T-helper 17 cell (primary cell): ENCODE measurements around the gene NEK6. TPM values are rescaled to one million over a fixed set of nuclear protein-coding genes. Genes with fewer than 3 reads are reported as not detected.

ENCODE experiments used
- ATAC-seq: fragments of 150-1000 bp; cut with Tn5 transposase; 2 replicates; pipeline ENCODE4 v1.10.0; 2021; ENCODE audit warnings: mild to moderate bottlenecking, moderate library complexity
- DNase-seq, 3 donors: peaks; one replicate each; pipeline versions ENCODE4 v3.0.0 to v3.0.0-alpha.2; 2020 to 2021
- H3K9me3 ChIP-seq: one replicate; pipeline ENCODE4 v1.7.0; 2013; ENCODE audit warnings: low read length, mild to moderate bottlenecking; ENCODE audit not compliant: control insufficient read depth, poor library complexity, severe bottlenecking
- H3K27ac Mint-ChIP-seq: one replicate; pipeline ENCODE4 v1.8.0; 2022; ENCODE audit warnings: mild to moderate bottlenecking, moderate library complexity, mixed read lengths
- H3K27me3 Mint-ChIP-seq: one replicate; pipeline ENCODE4 v1.8.0; 2022; ENCODE audit warnings: mixed read lengths
- H3K36me3 Mint-ChIP-seq: one replicate; pipeline ENCODE4 v1.8.0; 2022; ENCODE audit warnings: low read depth, mixed read lengths
- H3K4me1 Mint-ChIP-seq: one replicate; pipeline ENCODE4 v1.8.0; 2022; ENCODE audit warnings: mild to moderate bottlenecking, mixed read lengths
- H3K4me3 Mint-ChIP-seq: one replicate; pipeline ENCODE4 v1.8.0; 2022; ENCODE audit warnings: mild to moderate bottlenecking, moderate library complexity, mixed read lengths
- total RNA-seq, 4 donors: library from RNA in 2 of 4; stranded (reverse) in 2 of 4; gene quantifications; one replicate each; pipeline ENCODE4 v1.2.3 and lab custom pipeline; 2022 to 2026

Gene NEK6
- total RNA-seq, 2 donors from 2014 or later: 7.8 to 12.7 TPM

GRCh38 chr9:124395826-124396225 lies 138.1 kb downstream of the NEK6 start:
- Mint-ChIP-seq H3K27ac (no peak overlapping the region), H3K4me1 (peaks cover 29% of the 10 kb centered on the region), H3K4me3 (no peak overlapping the region), H3K36me3 (peaks cover 7% of the 10 kb centered on the region), H3K27me3 (no peaks in the 10 kb centered on the region)
- no peak for ATAC-seq
- no peak for DNase-seq
- H3K9me3 ChIP-seq: no peaks in the 10 kb centered on the region

GRCh38 chr9:124398191-124398935 lies 140.6 kb downstream of the NEK6 start:
- Mint-ChIP-seq H3K4me3 (no peak overlapping the region), H3K36me3 (peaks cover 7% of the 10 kb centered on the region), H3K4me1 (peaks cover 28% of the 10 kb centered on the region), H3K27me3 (no peaks in the 10 kb centered on the region), H3K27ac (no peak overlapping the region)
- DNase-seq (no peak), ATAC-seq (no peak)
- H3K9me3 ChIP-seq: no peaks in the 10 kb centered on the region

GRCh38 chr9:124399323-124399967 lies 141.7 kb downstream of the NEK6 start:
- no peak overlapping the region for H3K4me3 Mint-ChIP-seq
- peaks cover 7% of the 10 kb centered on the region for H3K36me3 Mint-ChIP-seq
- DNase-seq (no peak), ATAC-seq (no peak)
- H3K4me1 Mint-ChIP-seq: peaks cover 27% of the 10 kb centered on the region
- no peak overlapping the region for H3K27ac Mint-ChIP-seq
- H3K9me3 ChIP-seq: no peaks in the 10 kb centered on the region
- H3K27me3 Mint-ChIP-seq: no peaks in the 10 kb centered on the region

GRCh38 chr9:124399968-124400940 lies 142.5 kb downstream of the NEK6 start:
- Mint-ChIP-seq H3K4me1 (peaks cover 25% of the 10 kb centered on the region), H3K27ac (no peak overlapping the region), H3K4me3 (no peak overlapping the region), H3K27me3 (no peaks in the 10 kb centered on the region), H3K36me3 (peaks cover 7% of the 10 kb centered on the region)
- H3K9me3 ChIP-seq: no peaks in the 10 kb centered on the region
- no peak for DNase-seq
- no peak for ATAC-seq

Other genes starting within 250 kb of the NEK6 start
- not detected for gene LHX2, start 246.2 kb upstream of the NEK6 start, total RNA-seq
- gene PSMB7, start 157.5 kb downstream of the NEK6 start, total RNA-seq: 10 to 100 TPM; 70.7 to 77.5 TPM
- not detected for gene ADGRD2, start 192.5 kb downstream of the NEK6 start, total RNA-seq
- not detected for gene NR5A1, start 249.4 kb downstream of the NEK6 start, total RNA-seq